Smooth muscle cell of the brain vasculature (primary cell): ENCODE data around the gene RIMS1.

Experiments
- DNase-seq: peaks from one replicate; pipeline ENCODE4 v3.0.0-alpha.2; 2012; ENCODE audit warnings: low read depth, low spot score

The RIMS1 gene

GRCh38 chr6:72094506-72094905 is 208.2 kb downstream of the RIMS1 start:
- DNase-seq, result no peak

GRCh38 chr6:72102561-72102960 is 216.2 kb downstream of the RIMS1 start:
- DNase-seq, result no peak

- DNase-seq, result no peak
These were observed 225.3 kb downstream of the RIMS1 start for GRCh38 chr6:72111611-72112010.

- no peak for DNase-seq
These were observed 244.0 kb downstream of the RIMS1 start for GRCh38 chr6:72130327-72130726.

- no peak for DNase-seq
These were observed 246.1 kb downstream of the RIMS1 start for GRCh38 chr6:72132427-72132826.

GRCh38 chr6:72132851-72133250 is 246.5 kb downstream of the RIMS1 start:
- DNase-seq, result no peak

GRCh38 chr6:72133324-72133723 is 247.0 kb downstream of the RIMS1 start:
- no peak for DNase-seq

GRCh38 chr6:72140795-72141194 is 254.4 kb downstream of the RIMS1 start:
- DNase-seq, result no peak

GRCh38 chr6:72149715-72150114 is 263.4 kb downstream of the RIMS1 start:
- DNase-seq, result no peak

GRCh38 chr6:72151742-72152141 is 265.4 kb downstream of the RIMS1 start:
- DNase-seq, result no peak

GRCh38 chr6:72175916-72176315 is 289.6 kb downstream of the RIMS1 start:
- DNase-seq, result no peak

GRCh38 chr6:72182337-72183246 is 296.2 kb downstream of the RIMS1 start:
- DNase-seq, result no peak

GRCh38 chr6:72203983-72204382 is 317.6 kb downstream of the RIMS1 start:
- DNase-seq, result no peak

- DNase-seq, result no peak
These were observed 319.1 kb downstream of the RIMS1 start for GRCh38 chr6:72205500-72205899.

- no peak for DNase-seq
These were observed 320.3 kb downstream of the RIMS1 start for GRCh38 chr6:72206606-72207005.

- DNase-seq, result no peak
These were observed 326.3 kb downstream of the RIMS1 start for GRCh38 chr6:72212686-72213085.

GRCh38 chr6:72213654-72214053 is 327.3 kb downstream of the RIMS1 start:
- DNase-seq, result no peak

GRCh38 chr6:72216222-72217068 is 330.1 kb downstream of the RIMS1 start:
- DNase-seq, result no peak

GRCh38 chr6:72217626-72218025 is 331.3 kb downstream of the RIMS1 start:
- no peak for DNase-seq

GRCh38 chr6:72218125-72218524 is 331.8 kb downstream of the RIMS1 start:
- no peak for DNase-seq

GRCh38 chr6:72219536-72219935 is 333.2 kb downstream of the RIMS1 start:
- DNase-seq, result no peak

- DNase-seq, result no peak
These were observed 351.7 kb downstream of the RIMS1 start for GRCh38 chr6:72238021-72238420.

GRCh38 chr6:72238900-72239299 is 352.6 kb downstream of the RIMS1 start:
- DNase-seq, result no peak
